Measurements from ENCODE around the gene BEST1. TPM values are rescaled to one million over a fixed set of nuclear protein-coding genes. Genes with fewer than 3 reads are reported as not detected.

Gene BEST1
- total and polyA plus RNA-seq, 2 of the 13 experiments (the other 11 are each of a cell fraction or from before 2014, with no cell fraction given) = 0.09 to 0.65 TPM

DNA sequence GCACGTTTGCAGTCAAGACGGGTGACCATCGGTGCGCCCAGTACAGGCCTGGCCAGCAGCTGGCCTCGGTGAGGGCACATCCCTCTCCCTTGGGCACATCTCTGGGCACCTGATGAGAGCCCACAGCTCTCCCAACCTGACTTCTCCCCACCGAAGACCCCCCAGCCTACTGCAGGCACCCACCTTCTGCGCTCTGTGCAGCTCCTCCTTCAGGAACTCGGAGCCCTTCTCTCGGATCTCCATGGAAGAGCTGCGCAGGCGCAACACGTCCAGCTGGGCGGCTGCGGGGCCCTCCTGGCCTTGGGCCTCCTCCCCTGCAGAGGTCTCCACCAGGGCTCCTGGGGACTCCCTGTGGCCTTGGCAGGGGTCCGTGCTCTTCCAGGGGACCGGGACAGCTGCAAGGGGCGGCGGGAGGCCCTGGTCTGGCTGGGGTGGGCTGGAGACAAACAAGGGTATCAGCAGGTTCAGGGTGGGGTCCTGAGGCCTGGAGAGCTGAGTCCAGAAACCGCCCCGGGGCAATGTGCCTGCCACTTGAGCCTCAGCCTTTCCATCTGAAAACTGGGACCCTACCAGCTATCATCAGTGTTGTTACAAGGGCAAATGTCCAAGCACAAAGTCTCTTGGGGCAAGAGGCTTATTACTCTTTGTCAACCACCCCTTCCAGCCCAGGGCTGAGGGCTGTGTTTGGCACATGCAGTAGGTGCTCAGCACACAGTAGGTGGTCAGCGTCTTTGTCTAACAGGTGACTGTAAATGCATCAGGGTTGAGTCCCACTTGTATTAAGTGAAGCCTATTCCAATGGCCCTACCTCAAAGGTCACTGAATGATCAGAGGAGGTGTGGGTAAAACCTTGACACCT lies 42.1 kb upstream of the BEST1 start:
- Histone ChIP-seq H3K9me3 (ENCODE audit: low read length) (no peaks in the 10 kb centered on the region), H3K4me3 (replicated peaks in 1 of 3; ENCODE audit: insufficient read depth in 1 of 3, low read depth in 2 of 3, low read length in 3 of 3) (no peak overlapping the region), H3K4me2 (ENCODE audit: low read depth, low read length) (no peak overlapping the region), H2AFZ (ENCODE audit: low read length) (no peak overlapping the region), H3K27me3 (ENCODE audit: control insufficient read depth in 1 of 2, insufficient read depth in 2 of 2, low read length in 2 of 2) (peaks cover 1 to 8% of the 10 kb centered on the region in 2 experiments; a peak in 2 of 5 replicates), H3K79me2 (ENCODE audit: insufficient read depth, low read length) (no peaks in the 10 kb centered on the region), H3K4me1 (ENCODE audit: insufficient read depth, low read length) (peaks cover 42% of the 10 kb centered on the region), H3K36me3 (replicated peaks in 1 of 2; ENCODE audit: control insufficient read depth in 1 of 2, insufficient read depth in 2 of 2, low read length in 2 of 2) (no peaks in the 10 kb centered on the region), H3K27ac (ENCODE audit: extremely low read length, insufficient read depth, low read length) (no peak overlapping the region), H4K20me1 (ENCODE audit: insufficient read depth, low read length) (no peaks in the 10 kb centered on the region), H3K9ac (ENCODE audit: insufficient read depth, low read depth, low read length) (no peak overlapping the region)
- POLR2A ChIA-PET = interaction anchor here (1.2 to 1.5 kb wide), 2 partner anchors 15 to 55 kb away, joined by 3 to 12 read pairs; no protein-coding TSS in a partner anchor
- DNase-seq (ENCODE audit: low spot score) (no peak), FAIRE-seq (no peak), ATAC-seq (no peak)
- TF ChIP-seq ZKSCAN1 (IDR thresholded peaks at IDR 0.05; ENCODE audit: low read length) = peak; percentile 67; the same call in 1 of the 2 replicates
- no peak for TF ChIP-seq SIX4 (CRISPR knock-in tag; IDR thresholded peaks at IDR 0.05)
- peak; percentile 68; the same call in 1 of the 2 replicates for TF ChIP-seq ZNF629 (CRISPR knock-in tag; conservative IDR thresholded peaks at IDR 0.05)
- in situ Hi-C loops (cut with HindIII; ENCODE audit: extremely low pct_ligation_motif_present, low pct_unique_long_range_greater_than_20kb) = no loop called here
- BruUV-seq (replicated peaks) = no TSS peak
- CTCF ChIA-PET (ENCODE audit: low intra/inter-chr PET ratio, low total read pairs) = no interaction called here
- intact Hi-C loops (cut with micrococcal nuclease; ENCODE audit: unreplicated experiment) = no loop called here
- WGBS (ENCODE audit: low lambda C conversion rate) = 68% methylated on average over 7 of the region's 21 CpGs

DNA sequence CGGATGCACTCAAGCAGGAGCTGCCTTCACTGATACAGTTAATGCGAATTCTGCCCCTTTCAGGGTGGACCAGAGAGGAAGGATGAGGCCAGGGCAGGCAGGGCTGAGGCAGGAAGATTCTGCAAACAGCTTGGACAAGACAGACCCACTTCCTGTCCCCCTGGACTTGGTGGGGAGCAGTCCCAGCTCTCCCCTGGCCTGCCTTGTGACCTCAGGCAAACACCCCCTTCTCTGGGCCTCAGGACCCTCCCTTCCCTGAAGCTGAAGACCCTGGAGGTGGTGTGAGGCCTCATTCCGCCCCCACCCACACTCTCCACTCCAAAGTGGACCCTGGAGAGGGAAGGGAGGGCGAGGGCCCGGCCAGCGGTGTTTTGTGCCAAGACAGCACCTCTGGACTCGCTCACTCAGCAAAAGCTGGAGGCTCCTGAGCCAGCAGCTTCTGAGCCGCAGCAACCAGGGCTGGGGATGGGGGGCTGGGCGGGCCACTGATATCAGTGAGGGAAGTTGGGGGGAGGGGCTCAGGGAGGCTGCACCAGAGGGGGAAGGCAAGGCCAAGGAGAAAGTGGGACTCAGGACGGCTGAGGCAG lies 41.3 kb upstream of the BEST1 start:
- ATAC-seq (no peak), DNase-seq (ENCODE audit: low spot score) (no peak), FAIRE-seq (no peak)
- in situ Hi-C loops (cut with HindIII; ENCODE audit: extremely low pct_ligation_motif_present, low pct_unique_long_range_greater_than_20kb) = no loop called here
- Histone ChIP-seq H3K27ac (ENCODE audit: extremely low read length, insufficient read depth, low read length) (no peak overlapping the region), H3K4me2 (ENCODE audit: low read depth, low read length) (no peak overlapping the region), H3K9me3 (ENCODE audit: low read length) (no peaks in the 10 kb centered on the region), H3K27me3 (ENCODE audit: control insufficient read depth in 1 of 2, insufficient read depth in 2 of 2, low read length in 2 of 2) (peaks cover 1 to 8% of the 10 kb centered on the region in 2 experiments; a peak in 2 of 5 replicates), H3K36me3 (replicated peaks in 1 of 2; ENCODE audit: control insufficient read depth in 1 of 2, insufficient read depth in 2 of 2, low read length in 2 of 2) (no peaks in the 10 kb centered on the region), H3K79me2 (ENCODE audit: insufficient read depth, low read length) (no peaks in the 10 kb centered on the region), H4K20me1 (ENCODE audit: insufficient read depth, low read length) (no peaks in the 10 kb centered on the region), H3K4me1 (ENCODE audit: insufficient read depth, low read length) (peaks cover 35% of the 10 kb centered on the region), H3K9ac (ENCODE audit: insufficient read depth, low read depth, low read length) (no peak overlapping the region), H3K4me3 (replicated peaks in 1 of 3; ENCODE audit: insufficient read depth in 1 of 3, low read depth in 2 of 3, low read length in 3 of 3) (no peak overlapping the region), H2AFZ (ENCODE audit: low read length) (no peak overlapping the region)
- no peak for TF ChIP-seq ZBTB3 (CRISPR knock-in tag; IDR thresholded peaks at IDR 0.05; ENCODE audit: borderline replicate concordance, low read depth)
- TF ChIP-seq MAFK (conservative IDR thresholded peaks at IDR 0.05 in 1 of 2, IDR thresholded peaks at IDR 0.05 in 1 of 2; ENCODE audit: low read length in 2 of 2) = peak in 1 of 2 experiments; percentile 30; a peak in 2 of 4 replicates
- TF ChIP-seq MAFF (IDR thresholded peaks at IDR 0.05; ENCODE audit: low read depth, low read length) = peak; percentile 21; the same call in 1 of the 2 replicates
- POLR2A ChIA-PET = interaction anchor here (0.9 to 1.5 kb wide), 3 partner anchors 10 to 55 kb away, joined by 3 to 12 read pairs (median 3); no protein-coding TSS in a partner anchor
- intact Hi-C loops (cut with micrococcal nuclease; ENCODE audit: unreplicated experiment) = no loop called here
- BruUV-seq (replicated peaks) = no TSS peak
- 19% methylated on average over 8 of the region's 10 CpGs for WGBS (ENCODE audit: low lambda C conversion rate)
- CTCF ChIA-PET (ENCODE audit: low intra/inter-chr PET ratio, low total read pairs) = no interaction called here
